ENCODE data around the gene CRHR2. TPM values are rescaled to one million over a fixed set of nuclear protein-coding genes. Genes with fewer than 3 reads are reported as not detected.
"Not testable (repeated sequence)": the region's sequence is repeated elsewhere in the genome, so short reads cannot be mapped to it uniquely, and the experiment has no call there.

The CRHR2 gene
- total RNA-seq, 1 experiment from 2014 or later = not detected

- DNase-seq (ENCODE audit: low spot score) = no peak
- BruUV-seq (replicated peaks) = no TSS peak
- TF ChIP-seq EZH2 (IDR thresholded peaks at IDR 0.05; ENCODE audit: borderline replicate concordance, low read depth, low read length, poor library complexity, severe bottlenecking) = no peak
- TF ChIP-seq CTCF (conservative IDR thresholded peaks at IDR 0.05; ENCODE audit: low read depth, low read length) = no peak
- Histone ChIP-seq H3K27me3 (replicated peaks; ENCODE audit: insufficient read depth, low read depth, low read length, poor library complexity) (peaks cover 18% of the 10 kb centered on the region), H3K9me3 (ENCODE audit: low read depth, low read length, poor library complexity, severe bottlenecking) (no peaks in the 10 kb centered on the region), H3K27ac (ENCODE audit: low read depth, low read length, poor library complexity, severe bottlenecking) (no peak overlapping the region), H3K4me3 (ENCODE audit: low read depth, low read length, poor library complexity, severe bottlenecking) (no peak overlapping the region), H3K36me3 (ENCODE audit: insufficient read depth, low read length, poor library complexity, severe bottlenecking) (no peaks in the 10 kb centered on the region), H3K4me1 (ENCODE audit: insufficient read depth, low read length, poor library complexity, severe bottlenecking) (no peaks in the 10 kb centered on the region)
- POLR2A ChIA-PET (ENCODE audit: low non-redundant PET) = no interaction called here
- intact Hi-C loops (cut with micrococcal nuclease; ENCODE audit: unreplicated experiment) = no loop called here
- CTCF ChIA-PET = no interaction called here
Observed at GRCh38 chr7:30722671-30723070, 40.4 kb upstream of the CRHR2 start.

- H3K27me3 ChIP-seq (replicated peaks; ENCODE audit: insufficient read depth, low read depth, low read length, poor library complexity) = peaks cover 18% of the 10 kb centered on the region
- CTCF ChIA-PET = no interaction called here
- H3K27ac ChIP-seq (ENCODE audit: low read depth, low read length, poor library complexity, severe bottlenecking) = no peak overlapping the region
Observed at GRCh38 chr7:30722187-30722586, 39.9 kb upstream of the CRHR2 start.

GRCh38 chr7:30721211-30721610, 39.0 kb upstream of the CRHR2 start:
- H3K9me3 ChIP-seq (ENCODE audit: low read depth, low read length, poor library complexity, severe bottlenecking) = no peaks in the 10 kb centered on the region
- peaks cover 18% of the 10 kb centered on the region for H3K27me3 ChIP-seq (replicated peaks; ENCODE audit: insufficient read depth, low read depth, low read length, poor library complexity)
- ChIA-PET POLR2A (ENCODE audit: low non-redundant PET) (no interaction called here), CTCF (no interaction called here)
- no peaks in the 10 kb centered on the region for H3K4me1 ChIP-seq (ENCODE audit: insufficient read depth, low read length, poor library complexity, severe bottlenecking)
- no peak overlapping the region for H3K4me3 ChIP-seq (ENCODE audit: low read depth, low read length, poor library complexity, severe bottlenecking)
- no TSS peak for BruUV-seq (replicated peaks)
- intact Hi-C loops (cut with micrococcal nuclease; ENCODE audit: unreplicated experiment) = no loop called here
- TF ChIP-seq CTCF (conservative IDR thresholded peaks at IDR 0.05; ENCODE audit: low read depth, low read length) = no peak
- no peak for TF ChIP-seq EZH2 (IDR thresholded peaks at IDR 0.05; ENCODE audit: borderline replicate concordance, low read depth, low read length, poor library complexity, severe bottlenecking)
- H3K27ac ChIP-seq (ENCODE audit: low read depth, low read length, poor library complexity, severe bottlenecking) = no peak overlapping the region
- DNase-seq (ENCODE audit: low spot score) = no peak
- no peaks in the 10 kb centered on the region for H3K36me3 ChIP-seq (ENCODE audit: insufficient read depth, low read length, poor library complexity, severe bottlenecking)

More at GRCh38 chr7:30722187-30722586, 39.9 kb upstream of the CRHR2 start:
- TF ChIP-seq EZH2 (IDR thresholded peaks at IDR 0.05; ENCODE audit: borderline replicate concordance, low read depth, low read length, poor library complexity, severe bottlenecking) = no peak
- TF ChIP-seq CTCF (conservative IDR thresholded peaks at IDR 0.05; ENCODE audit: low read depth, low read length) = no peak
- POLR2A ChIA-PET (ENCODE audit: low non-redundant PET) = no interaction called here
- Histone ChIP-seq H3K36me3 (ENCODE audit: insufficient read depth, low read length, poor library complexity, severe bottlenecking) (no peaks in the 10 kb centered on the region), H3K4me3 (ENCODE audit: low read depth, low read length, poor library complexity, severe bottlenecking) (no peak overlapping the region), H3K9me3 (ENCODE audit: low read depth, low read length, poor library complexity, severe bottlenecking) (no peaks in the 10 kb centered on the region), H3K4me1 (ENCODE audit: insufficient read depth, low read length, poor library complexity, severe bottlenecking) (no peaks in the 10 kb centered on the region)
- no TSS peak for BruUV-seq (replicated peaks)
- intact Hi-C loops (cut with micrococcal nuclease; ENCODE audit: unreplicated experiment) = no loop called here
- no peak for DNase-seq (ENCODE audit: low spot score)

DNA sequence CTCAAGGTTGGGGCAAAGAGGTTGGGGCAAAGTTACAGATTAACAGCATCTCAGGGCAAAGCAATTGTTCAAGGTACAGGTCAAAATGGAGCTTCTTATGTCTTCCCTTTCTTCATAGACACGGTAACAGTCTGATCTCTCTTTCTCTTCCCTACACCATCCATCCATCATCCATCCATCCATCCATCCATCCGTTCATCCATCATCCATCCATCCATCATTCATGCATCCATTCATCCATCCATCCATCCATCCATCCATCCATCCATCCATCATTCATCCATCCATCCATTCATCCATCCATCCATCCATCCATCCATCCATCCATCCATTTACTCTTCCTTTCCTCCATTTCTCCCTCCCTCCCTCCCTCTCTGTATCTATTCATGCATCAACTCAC, 37.2 kb upstream of the CRHR2 start:
- CTCF ChIA-PET; H3K36me3 ChIP-seq (ENCODE audit: insufficient read depth, low read length, poor library complexity, severe bottlenecking); intact Hi-C loops (cut with micrococcal nuclease; ENCODE audit: unreplicated experiment); POLR2A ChIA-PET (ENCODE audit: low non-redundant PET); BruUV-seq (replicated peaks); DNase-seq (ENCODE audit: low spot score); H3K4me1 ChIP-seq (ENCODE audit: insufficient read depth, low read length, poor library complexity, severe bottlenecking); H3K27ac ChIP-seq (ENCODE audit: low read depth, low read length, poor library complexity, severe bottlenecking); H3K4me3 ChIP-seq (ENCODE audit: low read depth, low read length, poor library complexity, severe bottlenecking); H3K9me3 ChIP-seq (ENCODE audit: low read depth, low read length, poor library complexity, severe bottlenecking): not testable (repeated sequence)
- peaks cover 10% of the 10 kb centered on the region for H3K27me3 ChIP-seq (replicated peaks; ENCODE audit: insufficient read depth, low read depth, low read length, poor library complexity)

Measured in A673 (cell line).